Spinal cord (tissue), 10 donors: ENCODE data around the gene PSMA2. TPM values are rescaled to one million over a fixed set of nuclear protein-coding genes. Genes with fewer than 3 reads are reported as not detected.

Experiments used
- DNase-seq, 6 donors: peaks; one replicate each; pipeline versions ENCODE4 v3.0.0 to v3.0.0-alpha.2; 2013 to 2015; ENCODE audit warnings: low spot score in 6 of 6, low read depth in 4 of 6
- H3K27ac ChIP-seq: one replicate; pipeline ENCODE4 v1.5.1; 2013; ENCODE audit warnings: low read depth, low read length, control low read depth
- H3K27me3 ChIP-seq: one replicate; pipeline ENCODE4 v1.6.1; 2013; ENCODE audit warnings: low read length; ENCODE audit not compliant: control insufficient read depth, insufficient read depth
- H3K36me3 ChIP-seq: one replicate; pipeline ENCODE4 v1.6.1; 2013; ENCODE audit warnings: low read length; ENCODE audit not compliant: control insufficient read depth, insufficient read depth
- H3K4me1 ChIP-seq: one replicate; pipeline ENCODE4 v1.6.1; 2013; ENCODE audit warnings: low read length; ENCODE audit not compliant: control insufficient read depth, insufficient read depth
- H3K4me3 ChIP-seq: one replicate; pipeline ENCODE4 v1.5.1; 2013; ENCODE audit warnings: low read depth, low read length, control low read depth
- H3K9me3 ChIP-seq: one replicate; pipeline ENCODE4 v1.6.1; 2013; ENCODE audit warnings: low read length; ENCODE audit not compliant: control insufficient read depth, insufficient read depth
- WGBS: methylation state at CpG from one replicate; pipeline ENCODE4 v1.1.5; 2013; ENCODE audit warnings: missing lambda C conversion rate; ENCODE audit not compliant: insufficient coverage; 5-methylcytosine and 5-hydroxymethylcytosine counted together
- polyA plus RNA-seq, 2 donors: library from polyadenylated mRNA; unstranded; fragments of 120-200 nt; gene quantifications; one replicate each; pipeline ENCODE4 v1.2.1, GENCODE V29; 2013; ENCODE audit not compliant: insufficient read length in 2 of 2
- total RNA-seq, 2 donors: library from RNA; depleted of rRNA in 1 of 2; stranded (reverse); fragments of 120-200 nt in 1 of 2; fragments of >200 nt in 1 of 2; gene quantifications; one replicate each; pipeline versions ENCODE4 v1.2.3 to v1.2.4, GENCODE V29; 2013 to 2014
- donor health status: healthy.

PSMA2 gene
- total and polyA plus RNA-seq, 4 donors: 46.4 to 150 (median 115) TPM

DNA sequence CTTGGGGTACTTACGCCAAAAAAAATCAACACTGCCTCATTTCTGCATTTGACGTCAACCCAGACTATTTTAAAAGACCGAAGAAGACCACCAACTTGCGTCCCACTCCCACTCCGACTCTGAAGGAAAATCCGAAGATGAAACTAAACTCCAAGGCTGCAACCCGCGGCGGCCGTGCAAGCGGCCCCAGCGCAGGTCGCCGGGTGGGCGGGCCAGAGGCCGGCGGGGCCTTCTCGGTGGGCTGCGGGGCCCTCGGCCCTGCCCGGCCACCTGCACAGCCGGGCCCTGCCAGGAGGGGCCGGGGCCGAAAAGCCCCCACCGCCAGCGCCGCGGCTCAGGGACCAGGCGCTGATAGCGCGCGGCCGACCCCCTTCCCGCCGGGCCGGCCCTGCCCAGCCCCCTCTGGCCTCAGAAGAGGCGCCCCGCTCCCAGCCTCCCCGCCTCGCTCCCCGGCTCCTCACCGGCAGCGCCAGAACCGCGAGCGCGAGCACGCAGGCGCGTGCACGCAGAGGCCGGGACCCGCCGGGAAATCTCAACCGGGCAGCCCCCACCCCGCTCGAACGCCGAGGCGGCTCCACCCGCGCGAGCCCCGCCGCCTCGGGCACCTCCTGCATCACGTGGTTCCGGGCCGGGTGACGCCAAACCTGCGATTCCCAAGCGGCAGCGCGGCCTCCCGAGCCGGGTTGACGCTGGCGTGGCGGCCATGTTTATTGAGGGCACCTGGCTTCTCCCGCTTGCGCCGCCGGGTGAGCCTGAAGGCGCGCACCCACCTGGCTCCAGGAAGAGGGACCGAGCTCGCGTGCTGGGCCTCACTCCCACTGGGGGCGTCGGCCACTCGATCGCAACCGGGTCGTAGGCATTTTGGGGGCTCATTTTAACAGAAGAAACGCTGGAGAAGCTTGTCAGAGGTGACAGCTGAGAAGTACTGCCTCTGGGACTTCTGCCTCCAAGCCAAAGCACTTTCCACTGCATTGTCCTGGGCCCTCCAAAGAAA is 20.2 kb downstream of the PSMA2 start, which contains the start of gene C7orf25:
TSS of gene C7orf25 (minus strand) at position 617 of the 994 bp plus-strand sequence. CDS start 1,170 bp downstream, outside the sequence.
- peak; percentile 84 to 99 (median 91) for DNase-seq
- Histone ChIP-seq H3K4me1 (peaks cover 7% of the 10 kb centered on the region), H3K9me3 (no peaks in the 10 kb centered on the region), H3K4me3 (peak within 1 kb of the TSS; percentile 68), H3K36me3 (peaks cover 5% of the 10 kb centered on the region), H3K27me3 (no peaks in the 10 kb centered on the region), H3K27ac (peak within 1 kb of the TSS; percentile 75)
- WGBS: under 1% methylated on average over 95 of the region's 95 CpGs

DNA sequence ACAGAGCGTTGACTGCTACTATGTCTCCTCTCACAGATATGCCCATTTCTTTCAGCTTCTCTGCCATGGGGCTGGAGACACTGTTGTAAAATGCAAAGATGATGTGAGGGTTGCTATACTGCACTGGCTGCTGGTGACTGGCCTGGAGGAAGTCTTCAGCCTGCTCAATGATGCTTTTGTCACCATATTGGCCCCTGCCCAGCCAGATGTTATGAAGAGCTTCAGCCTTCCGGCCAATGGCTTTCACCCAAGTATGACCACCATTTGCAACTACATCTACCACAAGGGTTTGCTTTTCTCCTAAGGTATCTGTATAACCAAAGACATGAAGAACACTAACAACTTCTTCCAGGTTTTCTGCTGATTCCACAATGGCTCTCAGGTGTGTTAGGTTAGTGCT is 21.7 kb downstream of the PSMA2 start:
- H3K36me3 ChIP-seq: no peaks in the 10 kb centered on the region
- H3K27ac ChIP-seq: no peak overlapping the region
- no peak for DNase-seq
- H3K4me1 ChIP-seq: peaks cover 7% of the 10 kb centered on the region
- H3K4me3 ChIP-seq: no peak overlapping the region
- WGBS: 67% methylated on average over 2 of the region's 2 CpGs
- no peaks in the 10 kb centered on the region for H3K27me3 ChIP-seq
- H3K9me3 ChIP-seq: no peaks in the 10 kb centered on the region

DNA sequence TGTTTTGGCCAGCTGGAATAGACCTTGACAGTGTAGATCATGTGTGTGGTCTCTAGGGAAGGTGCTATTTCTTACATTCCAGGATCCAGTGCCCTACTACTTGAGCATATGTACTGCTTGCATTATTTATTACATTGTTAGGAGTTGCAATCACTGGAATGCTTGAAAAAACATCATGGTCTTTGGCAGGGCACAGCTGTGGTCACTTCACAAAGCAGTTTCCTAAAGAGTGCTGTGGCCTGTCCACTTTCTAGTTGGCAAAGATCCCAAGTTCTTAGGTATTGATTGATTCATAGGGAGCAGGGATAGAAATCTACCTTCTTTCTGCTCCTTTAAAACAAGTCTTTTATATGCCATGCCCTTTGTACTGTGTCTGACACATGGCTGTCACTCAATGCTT is 24.7 kb downstream of the PSMA2 start:
- Histone ChIP-seq H3K4me1 (peaks cover 7% of the 10 kb centered on the region), H3K4me3 (no peak overlapping the region), H3K27me3 (no peaks in the 10 kb centered on the region), H3K36me3 (no peaks in the 10 kb centered on the region), H3K27ac (no peak overlapping the region), H3K9me3 (no peaks in the 10 kb centered on the region)
- no peak for DNase-seq

DNA sequence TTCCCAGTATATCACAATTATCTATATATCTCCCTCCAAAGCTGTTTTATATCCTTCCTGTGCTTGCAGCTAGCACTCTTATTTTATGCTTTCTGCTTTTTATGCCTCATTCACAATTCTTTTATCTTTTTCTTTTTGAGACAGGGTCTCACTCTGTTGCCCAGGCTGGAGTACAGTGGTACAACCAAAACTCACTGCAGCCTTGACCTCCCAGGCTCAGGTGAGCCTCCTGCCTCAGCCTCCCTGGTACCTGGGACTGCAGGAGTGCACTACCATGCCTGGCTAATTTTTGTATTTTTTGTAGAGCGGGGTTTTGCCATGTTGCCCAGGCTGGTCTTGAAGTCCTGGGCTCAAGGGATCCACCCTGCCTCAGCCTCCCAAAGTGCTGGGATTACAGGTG is 25.8 kb downstream of the PSMA2 start:
- no peaks in the 10 kb centered on the region for H3K27me3 ChIP-seq
- 100% methylated on average over 1 of the region's 1 CpG for WGBS
- H3K4me3 ChIP-seq: no peak overlapping the region
- no peak overlapping the region for H3K27ac ChIP-seq
- DNase-seq: no peak
- peaks cover 3% of the 10 kb centered on the region for H3K4me1 ChIP-seq
- H3K9me3 ChIP-seq: no peaks in the 10 kb centered on the region
- no peaks in the 10 kb centered on the region for H3K36me3 ChIP-seq

DNA sequence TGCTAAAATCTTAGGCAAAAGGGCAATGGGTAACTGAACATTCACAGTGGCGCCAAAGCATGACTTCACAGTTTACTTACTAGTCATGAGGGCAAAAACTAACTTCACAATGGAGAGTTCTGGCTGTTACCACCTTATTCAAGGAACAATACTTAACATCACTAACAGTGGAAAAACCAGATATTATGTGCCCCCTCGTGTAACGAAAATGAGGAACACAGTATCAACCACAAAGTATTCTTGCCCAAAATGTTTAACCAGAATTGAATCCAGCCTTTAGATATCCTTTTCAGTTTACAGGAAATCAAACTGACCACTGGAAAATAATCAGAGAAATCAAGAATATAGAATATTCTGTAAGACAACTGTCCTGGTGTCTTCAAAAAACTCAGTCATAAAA is 29.6 kb downstream of the PSMA2 start:
- DNase-seq: no peak
- Histone ChIP-seq H3K4me3 (no peak overlapping the region), H3K27me3 (no peaks in the 10 kb centered on the region), H3K36me3 (no peaks in the 10 kb centered on the region), H3K4me1 (no peaks in the 10 kb centered on the region), H3K27ac (no peak overlapping the region), H3K9me3 (no peaks in the 10 kb centered on the region)
- 50% methylated on average over 2 of the region's 3 CpGs for WGBS

DNA sequence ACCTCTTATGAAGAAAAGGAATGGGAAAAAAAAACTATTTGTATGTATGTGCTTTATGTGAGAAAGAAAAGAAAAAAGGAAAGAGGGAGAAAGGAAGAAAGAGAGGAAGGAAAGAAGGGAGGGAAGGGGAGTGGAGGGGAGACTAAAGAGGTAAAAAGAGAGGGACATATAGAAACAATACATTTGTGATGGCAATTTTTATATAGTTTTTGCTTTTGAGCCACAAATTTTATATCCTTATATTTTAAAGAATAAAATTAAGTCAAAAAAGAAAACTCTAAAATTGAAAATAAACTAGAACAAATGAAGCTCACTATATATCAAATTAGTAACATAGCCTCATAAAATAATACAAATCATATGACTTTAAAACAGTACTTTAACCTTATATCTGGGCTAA is 31.1 kb downstream of the PSMA2 start:
- Histone ChIP-seq H3K36me3 (no peaks in the 10 kb centered on the region), H3K4me3 (no peak overlapping the region), H3K27me3 (no peaks in the 10 kb centered on the region), H3K4me1 (no peaks in the 10 kb centered on the region), H3K27ac (no peak overlapping the region), H3K9me3 (no peaks in the 10 kb centered on the region)
- no peak for DNase-seq

DNA sequence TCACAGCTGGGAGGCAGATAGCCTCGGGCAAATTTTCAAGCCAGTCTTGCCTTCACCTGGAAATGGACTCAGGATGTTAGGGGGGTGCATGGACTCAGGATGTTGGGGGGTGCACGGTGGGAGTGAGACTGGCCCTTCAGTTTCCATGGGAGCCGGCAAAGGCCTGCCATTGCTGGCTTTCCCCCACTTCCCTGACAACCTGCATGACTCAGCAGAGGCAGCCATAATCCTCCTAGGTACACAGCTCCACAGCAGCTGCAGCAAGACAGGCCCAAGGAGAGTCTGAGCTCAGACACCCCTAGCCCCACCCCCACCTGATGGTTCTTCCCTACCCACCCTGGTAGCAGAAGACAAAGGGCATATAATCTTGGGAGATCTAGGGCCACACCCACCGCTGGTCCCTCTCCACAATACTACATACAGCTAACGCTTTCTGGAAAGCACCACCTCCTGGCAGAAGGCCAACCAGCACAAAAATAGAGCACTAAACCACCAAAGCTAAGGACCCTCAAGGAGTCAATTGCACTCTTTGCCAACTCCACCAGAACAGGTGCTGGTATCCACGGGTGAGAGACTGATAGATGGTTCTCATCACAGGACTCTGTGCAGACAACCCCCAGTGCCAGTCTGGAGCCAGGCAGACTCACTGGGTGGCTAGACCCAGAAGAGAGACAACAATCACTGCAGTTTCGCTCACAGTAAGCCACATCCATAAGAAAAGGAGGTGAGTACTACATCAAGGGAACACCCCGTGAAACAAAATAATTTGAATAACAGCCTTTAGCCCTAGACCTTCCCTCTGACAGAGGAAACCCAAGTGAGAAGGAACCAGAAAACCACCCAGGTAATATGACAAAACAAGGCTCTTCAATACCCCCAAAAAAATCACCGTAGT is 38.4 kb downstream of the PSMA2 start:
- H3K27ac ChIP-seq: no peak overlapping the region
- no peaks in the 10 kb centered on the region for H3K27me3 ChIP-seq
- no peak for DNase-seq
- WGBS: 58% methylated on average over 6 of the region's 9 CpGs
- peaks cover 8% of the 10 kb centered on the region for H3K4me1 ChIP-seq
- no peaks in the 10 kb centered on the region for H3K36me3 ChIP-seq
- no peaks in the 10 kb centered on the region for H3K9me3 ChIP-seq
- no peak overlapping the region for H3K4me3 ChIP-seq

DNA sequence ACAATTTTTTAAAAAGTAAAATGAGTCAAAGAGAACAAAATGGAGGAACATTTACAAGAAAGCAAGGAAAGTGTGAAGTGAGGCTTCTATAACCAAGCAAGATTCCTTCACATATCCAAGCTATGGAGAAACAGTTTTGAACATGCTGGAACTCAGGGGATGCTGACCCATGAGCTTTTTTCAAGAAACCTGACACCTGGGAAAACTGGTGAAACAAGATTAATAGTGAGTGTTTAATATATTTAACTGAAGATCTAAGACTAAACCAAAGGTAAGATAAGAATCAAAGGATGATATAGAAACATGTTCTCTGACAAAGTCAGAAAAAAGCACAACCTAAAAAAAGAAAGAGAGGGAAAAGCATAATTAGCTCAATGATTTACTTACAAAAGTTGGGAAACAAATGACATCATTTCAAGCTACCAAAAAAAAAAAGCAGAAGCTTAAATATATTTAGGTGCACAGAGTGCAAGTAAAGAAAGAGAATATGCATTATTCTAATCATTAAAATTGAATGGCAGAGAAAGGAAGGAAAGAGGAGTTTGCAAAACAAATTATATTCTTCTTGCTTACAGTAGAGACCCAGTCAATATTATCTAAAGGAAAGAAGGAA is 45.0 kb downstream of the PSMA2 start:
- no peaks in the 10 kb centered on the region for H3K9me3 ChIP-seq
- H3K4me3 ChIP-seq: no peak overlapping the region
- H3K36me3 ChIP-seq: peaks cover 7% of the 10 kb centered on the region
- no peaks in the 10 kb centered on the region for H3K27me3 ChIP-seq
- no peak for DNase-seq
- peaks cover 23% of the 10 kb centered on the region for H3K4me1 ChIP-seq
- H3K27ac ChIP-seq: no peak overlapping the region

DNA sequence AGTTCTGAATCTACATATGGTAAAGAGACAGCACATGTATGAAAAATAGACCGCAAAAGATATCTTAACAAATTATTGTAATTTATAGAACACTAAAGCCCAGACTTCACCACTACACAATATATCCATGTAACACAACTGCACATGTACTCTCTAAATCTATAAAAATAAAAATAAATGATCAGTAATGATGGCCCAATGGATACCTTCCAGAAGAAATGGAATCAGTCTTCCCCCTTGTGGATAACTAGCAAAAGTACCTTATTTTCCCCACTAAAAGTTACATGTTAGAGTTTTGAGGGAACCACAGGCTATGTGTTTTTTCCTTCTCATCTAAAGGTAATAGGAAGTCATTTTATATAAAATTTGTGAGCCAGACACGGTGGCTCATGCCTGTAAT is 45.8 kb downstream of the PSMA2 start:
- Histone ChIP-seq H3K9me3 (no peaks in the 10 kb centered on the region), H3K4me3 (no peak overlapping the region), H3K4me1 (peaks cover 23% of the 10 kb centered on the region), H3K27ac (no peak overlapping the region), H3K36me3 (peaks cover 7% of the 10 kb centered on the region), H3K27me3 (no peaks in the 10 kb centered on the region)
- no CpG with 5 or more reads among the region's 2 CpGs for WGBS
- DNase-seq: peak in 1 of 6 donors; percentile 23
